RWPE1 (cell line): ENCODE data around the gene PPP2R2D.

ENCODE experiments used
- CTCF ChIA-PET: fragments of 350-600 bp; sonication (Branson Sonifier 250); formaldehyde crosslinking; extraction: SDS; loops from one replicate; lab custom pipeline; 2021; lab: Yijun Ruan, JAX
- POLR2A ChIA-PET: fragments of 400-600 bp; formaldehyde crosslinking; extraction: SDS; loops from one replicate; lab custom pipeline; 2020; ENCODE audit warnings: antibody characterized with exemption; ENCODE audit not compliant: low non-redundant PET; lab: Yijun Ruan, JAX
- DNase-seq: peaks from one replicate; pipeline ENCODE4 v3.0.0; 2012; ENCODE audit warnings: low spot score
- H3K27ac ChIP-seq: fragments of 450-650 bp; 2 replicates; pipeline ENCODE4 v1.5.1; 2017
- TF ChIP-seq, protein P1 (sequence below): fragments of 450-650 bp; conservative IDR thresholded peaks from 2 replicates; pipeline ENCODE4 v1.5.1; 2017; ENCODE audit warnings: low read depth, mild to moderate bottlenecking

Gene PPP2R2D

DNA sequence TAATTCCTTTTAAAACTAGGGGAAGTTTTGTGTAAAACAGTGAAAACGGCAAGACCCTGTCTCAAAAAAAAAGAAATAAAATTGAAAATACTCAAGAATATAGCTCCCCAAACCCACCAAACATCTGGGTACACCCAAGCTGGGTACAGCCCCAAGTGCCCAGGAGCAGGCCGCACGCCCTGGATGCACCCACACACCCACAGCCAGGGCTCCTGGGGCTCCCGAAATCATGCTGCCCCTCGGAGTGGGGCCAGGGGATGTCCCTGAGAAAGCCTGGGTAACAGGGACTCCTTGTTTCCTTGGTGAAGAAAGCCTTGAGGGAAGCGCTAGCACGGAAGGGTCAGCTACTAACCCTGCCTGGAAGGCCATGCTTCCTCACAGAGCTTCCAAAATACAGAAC lies 70.8 kb downstream of the PPP2R2D start:
- H3K27ac ChIP-seq, result no peak overlapping the region; the same call in 1 of the 2 replicates
- ChIA-PET POLR2A (no interaction called here), CTCF (interaction anchor here (0.8 to 2.1 kb wide), 2 partner anchors 10 to 52 kb away, joined by 3 to 10 read pairs; partner anchors contain the start of gene BNIP3)
- TF ChIP-seq, protein P1, sequence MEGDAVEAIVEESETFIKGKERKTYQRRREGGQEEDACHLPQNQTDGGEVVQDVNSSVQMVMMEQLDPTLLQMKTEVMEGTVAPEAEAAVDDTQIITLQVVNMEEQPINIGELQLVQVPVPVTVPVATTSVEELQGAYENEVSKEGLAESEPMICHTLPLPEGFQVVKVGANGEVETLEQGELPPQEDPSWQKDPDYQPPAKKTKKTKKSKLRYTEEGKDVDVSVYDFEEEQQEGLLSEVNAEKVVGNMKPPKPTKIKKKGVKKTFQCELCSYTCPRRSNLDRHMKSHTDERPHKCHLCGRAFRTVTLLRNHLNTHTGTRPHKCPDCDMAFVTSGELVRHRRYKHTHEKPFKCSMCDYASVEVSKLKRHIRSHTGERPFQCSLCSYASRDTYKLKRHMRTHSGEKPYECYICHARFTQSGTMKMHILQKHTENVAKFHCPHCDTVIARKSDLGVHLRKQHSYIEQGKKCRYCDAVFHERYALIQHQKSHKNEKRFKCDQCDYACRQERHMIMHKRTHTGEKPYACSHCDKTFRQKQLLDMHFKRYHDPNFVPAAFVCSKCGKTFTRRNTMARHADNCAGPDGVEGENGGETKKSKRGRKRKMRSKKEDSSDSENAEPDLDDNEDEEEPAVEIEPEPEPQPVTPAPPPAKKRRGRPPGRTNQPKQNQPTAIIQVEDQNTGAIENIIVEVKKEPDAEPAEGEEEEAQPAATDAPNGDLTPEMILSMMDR, result no peak
- no peak for DNase-seq

DNA sequence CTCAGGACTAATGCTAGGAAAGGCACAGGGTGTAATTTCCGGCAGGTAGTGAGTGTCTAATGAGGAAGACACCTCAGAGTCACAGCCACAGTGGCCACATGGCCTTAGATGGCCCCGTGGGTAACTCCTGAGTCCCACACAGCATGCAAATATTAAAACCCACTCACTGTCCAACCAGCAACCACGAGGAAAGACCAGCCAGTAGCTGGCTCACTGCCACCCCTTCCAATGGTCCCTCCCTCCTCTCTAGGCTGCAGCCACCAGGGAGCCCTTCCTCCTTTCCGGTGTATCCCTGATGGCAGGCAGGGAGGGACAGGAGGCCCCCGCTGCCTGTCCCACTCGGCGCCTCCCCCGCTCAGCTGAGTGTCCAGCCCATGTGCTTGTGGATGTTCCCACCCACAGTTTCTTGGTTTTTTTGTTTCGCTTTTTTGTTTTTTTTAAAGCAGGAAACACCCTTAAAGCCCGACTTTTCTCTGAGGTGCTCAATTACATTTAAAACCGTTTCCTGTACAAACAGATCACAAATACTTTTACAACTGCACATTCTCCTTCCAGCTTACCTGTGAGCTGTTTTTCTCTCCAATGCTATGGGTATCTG lies 71.8 kb downstream of the PPP2R2D start:
- TF ChIP-seq, protein P1, result no peak
- ChIA-PET POLR2A (interaction anchor here (0.6 kb wide), 1 partner anchor 26 kb away, joined by 3 read pairs; no protein-coding TSS in a partner anchor), CTCF (interaction anchor here (0.5 to 2.1 kb wide), 3 partner anchors 51 to 1863 kb away, joined by 4 to 10 read pairs (median 6); no protein-coding TSS in a partner anchor)
- DNase-seq, result no peak
- peak overlapping the region; percentile 48 for H3K27ac ChIP-seq

DNA sequence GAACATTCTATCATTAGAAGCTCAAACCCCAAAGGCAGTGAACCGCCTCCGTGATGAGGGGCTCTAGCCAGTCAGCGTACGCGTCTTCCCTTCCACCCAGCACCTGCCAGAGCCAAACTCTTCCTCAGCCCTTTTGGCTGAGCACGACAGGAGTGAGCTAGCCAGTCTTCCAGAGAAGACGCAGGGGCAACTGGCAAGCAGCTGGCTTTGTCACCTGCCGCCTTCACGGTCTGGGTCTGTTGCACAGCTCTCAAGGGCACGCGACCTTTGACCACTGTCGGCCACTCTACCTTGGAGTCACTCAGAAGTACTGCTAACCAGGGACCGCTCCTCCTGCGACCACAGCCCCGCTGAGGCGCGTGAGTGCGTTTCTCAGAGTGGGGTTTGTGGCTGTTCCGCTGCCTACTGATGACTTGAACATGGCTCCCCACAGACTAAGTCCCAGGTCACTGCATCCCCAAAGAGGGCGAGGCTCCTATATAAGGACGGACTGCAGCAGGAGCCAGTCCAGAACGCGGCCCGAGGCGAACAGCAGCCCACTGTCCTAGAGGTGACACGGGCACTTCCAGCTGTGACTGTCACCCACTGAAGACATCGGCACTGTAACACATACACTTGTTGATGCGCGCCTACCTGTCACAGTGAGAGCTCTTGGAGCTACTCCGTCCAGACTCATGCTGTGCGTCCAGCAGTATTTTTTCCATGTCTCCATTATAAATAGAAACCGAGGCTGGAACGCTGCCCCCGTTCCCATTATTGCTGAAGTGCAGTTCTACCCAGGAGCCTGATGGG lies 72.5 kb downstream of the PPP2R2D start:
- CTCF ChIA-PET, result interaction anchor here (2.1 kb wide), 1 partner anchor 50 kb away, joined by 10 read pairs; no protein-coding TSS in a partner anchor
- peak overlapping the region; percentile 48; the same call in 1 of the 2 replicates for H3K27ac ChIP-seq
- TF ChIP-seq, protein P1, result no peak
- DNase-seq, result no peak
- POLR2A ChIA-PET, result no interaction called here

DNA sequence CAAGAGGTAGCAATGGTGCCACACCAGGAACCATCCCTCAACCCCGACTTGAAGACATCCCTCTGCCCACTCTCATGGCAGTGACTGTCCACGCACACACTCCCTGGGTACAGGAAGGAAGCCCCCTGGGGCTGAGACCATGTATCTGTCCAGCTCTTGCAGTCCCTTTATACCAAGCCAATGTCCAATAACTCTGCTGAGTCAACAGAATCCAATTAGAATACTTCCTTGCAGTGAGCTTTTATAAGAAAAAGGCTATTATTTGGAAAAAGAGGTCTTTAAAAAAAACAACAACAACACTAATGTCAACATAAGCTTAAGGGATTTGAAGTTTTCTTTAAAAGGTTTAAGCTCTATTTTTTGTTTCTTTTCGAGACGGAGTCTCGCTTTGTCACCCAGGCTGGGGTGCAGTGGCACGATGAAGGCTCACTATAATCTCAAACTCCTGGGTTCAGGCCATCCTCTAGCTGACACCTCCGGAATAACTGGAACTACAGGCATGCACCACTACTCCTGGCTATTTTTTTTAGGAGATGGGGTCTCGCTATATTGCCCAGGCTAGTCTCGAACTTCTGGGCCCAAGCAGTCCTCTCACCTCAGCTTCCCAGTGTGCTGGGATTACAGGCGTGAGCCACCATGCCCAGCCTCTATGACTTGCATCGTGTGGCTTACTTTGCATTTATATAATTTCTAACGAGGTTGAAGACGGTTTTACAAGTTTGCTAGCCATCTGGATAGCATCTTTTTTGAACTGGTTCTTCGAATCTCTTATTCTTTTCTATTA lies 73.4 kb downstream of the PPP2R2D start:
- no peak for DNase-seq
- POLR2A ChIA-PET, result no interaction called here
- CTCF ChIA-PET, result interaction anchor here (0.7 to 1.0 kb wide), 2 partner anchors 25 to 29 kb away, joined by 3 to 4 read pairs; no protein-coding TSS in a partner anchor
- no peak overlapping the region for H3K27ac ChIP-seq
- TF ChIP-seq, protein P1, result no peak

DNA sequence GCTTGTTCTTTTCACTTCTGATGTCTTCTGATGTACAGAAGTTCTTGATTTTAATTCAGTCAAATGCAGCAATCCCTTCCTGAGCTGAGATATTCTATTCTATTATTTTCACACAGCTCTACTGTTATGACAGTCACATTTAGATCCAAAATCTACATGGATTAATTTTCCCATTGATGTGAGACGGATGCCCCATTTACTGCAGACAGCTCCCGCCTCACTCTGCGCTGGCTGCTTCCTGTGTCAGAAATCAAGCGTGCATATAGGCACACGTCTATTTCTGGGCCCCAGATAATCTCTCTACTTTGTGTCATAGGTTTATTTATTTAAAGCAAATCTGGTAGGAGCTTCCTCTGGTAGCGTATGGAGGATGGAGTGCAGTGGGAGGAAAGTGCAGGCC lies 74.2 kb downstream of the PPP2R2D start:
- TF ChIP-seq, protein P1, result no peak
- CTCF ChIA-PET, result interaction anchor here (1.0 kb wide), 1 partner anchor 25 kb away, joined by 4 read pairs; no protein-coding TSS in a partner anchor
- no peak overlapping the region for H3K27ac ChIP-seq
- POLR2A ChIA-PET, result no interaction called here
- DNase-seq, result no peak

DNA sequence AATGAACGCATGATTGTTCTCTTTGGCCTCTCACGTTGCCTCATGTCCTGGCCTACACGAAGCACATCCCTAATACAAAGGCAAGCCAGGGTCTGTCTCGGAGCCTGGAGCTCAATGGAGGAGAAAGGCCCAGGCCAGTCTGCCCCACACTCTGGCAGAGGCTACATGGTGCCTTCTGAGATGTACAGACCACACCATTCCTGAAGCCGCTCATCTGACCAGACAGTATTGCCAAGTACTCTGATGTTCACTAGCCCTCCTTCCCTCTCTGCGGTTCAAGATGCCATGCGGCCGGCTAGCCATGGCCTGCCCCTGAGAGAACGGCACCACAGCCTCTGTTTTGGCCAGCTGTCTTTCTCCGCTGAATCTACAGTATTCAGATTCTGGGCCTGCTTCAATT lies 75.0 kb downstream of the PPP2R2D start:
- ChIA-PET CTCF (interaction anchor here (0.8 kb wide), 1 partner anchor 51 kb away, joined by 4 read pairs; no protein-coding TSS in a partner anchor), POLR2A (no interaction called here)
- TF ChIP-seq, protein P1, result no peak
- DNase-seq, result no peak
- H3K27ac ChIP-seq, result no peak overlapping the region
